Loucy (cell line): ENCODE measurements around the gene ISCU.

Experiments
- EZH2phosphoT487 ChIP-seq: fragments of 200-600 bp; IDR thresholded peaks from 2 replicates; pipeline ENCODE4 v1.6.1; 2018; ENCODE audit warnings: antibody characterized with exemption, mild to moderate bottlenecking, moderate library complexity, borderline replicate concordance
- TF ChIP-seq, protein P1 (sequence below): fragments of 200-600 bp; sonication (generic); conservative IDR thresholded peaks from 2 replicates; pipeline ENCODE4 v1.5.1; 2014; ENCODE audit warnings: mild to moderate bottlenecking, antibody characterized with exemption, low read length

DNA sequence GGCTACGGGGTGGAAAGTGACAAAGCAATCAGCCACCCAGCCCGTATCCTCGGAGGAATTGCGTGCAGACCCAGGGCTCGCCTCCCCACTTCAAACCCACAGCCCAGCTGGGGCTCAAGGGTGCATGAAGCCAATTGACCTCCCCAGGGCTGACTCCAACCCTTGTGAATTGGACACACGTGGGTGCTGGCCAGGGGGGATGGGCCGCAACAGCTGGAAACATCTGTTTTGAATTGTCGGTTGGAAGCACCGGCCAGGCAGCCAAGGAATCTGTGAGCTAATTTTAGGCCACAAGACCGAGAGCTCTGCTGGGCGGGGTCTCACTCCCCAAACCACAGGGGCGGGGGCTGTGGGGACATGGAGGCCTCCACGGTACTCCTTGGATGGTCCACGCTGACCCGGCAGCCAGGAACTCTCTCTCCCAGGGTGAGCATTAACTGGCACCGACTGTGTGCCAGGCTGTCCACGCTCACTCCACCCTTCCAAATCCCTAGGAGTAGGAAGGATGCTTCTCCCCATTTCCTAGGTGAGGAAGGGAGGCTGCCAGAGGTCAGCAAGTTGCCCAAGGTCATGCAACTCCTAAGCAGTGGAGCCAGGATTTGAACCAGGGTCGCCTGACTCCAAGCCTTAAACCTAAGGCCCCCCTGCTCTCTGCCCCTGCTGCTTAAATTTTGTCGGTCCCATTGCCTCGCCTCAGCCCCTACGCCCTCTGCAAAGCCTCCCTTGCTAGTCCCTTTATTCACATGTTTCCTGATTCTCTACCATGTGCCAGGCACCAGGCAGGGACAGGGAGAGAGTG lies 47.3 kb downstream of the ISCU start:
- TF ChIP-seq, protein P1, sequence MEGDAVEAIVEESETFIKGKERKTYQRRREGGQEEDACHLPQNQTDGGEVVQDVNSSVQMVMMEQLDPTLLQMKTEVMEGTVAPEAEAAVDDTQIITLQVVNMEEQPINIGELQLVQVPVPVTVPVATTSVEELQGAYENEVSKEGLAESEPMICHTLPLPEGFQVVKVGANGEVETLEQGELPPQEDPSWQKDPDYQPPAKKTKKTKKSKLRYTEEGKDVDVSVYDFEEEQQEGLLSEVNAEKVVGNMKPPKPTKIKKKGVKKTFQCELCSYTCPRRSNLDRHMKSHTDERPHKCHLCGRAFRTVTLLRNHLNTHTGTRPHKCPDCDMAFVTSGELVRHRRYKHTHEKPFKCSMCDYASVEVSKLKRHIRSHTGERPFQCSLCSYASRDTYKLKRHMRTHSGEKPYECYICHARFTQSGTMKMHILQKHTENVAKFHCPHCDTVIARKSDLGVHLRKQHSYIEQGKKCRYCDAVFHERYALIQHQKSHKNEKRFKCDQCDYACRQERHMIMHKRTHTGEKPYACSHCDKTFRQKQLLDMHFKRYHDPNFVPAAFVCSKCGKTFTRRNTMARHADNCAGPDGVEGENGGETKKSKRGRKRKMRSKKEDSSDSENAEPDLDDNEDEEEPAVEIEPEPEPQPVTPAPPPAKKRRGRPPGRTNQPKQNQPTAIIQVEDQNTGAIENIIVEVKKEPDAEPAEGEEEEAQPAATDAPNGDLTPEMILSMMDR, result no peak
- TF ChIP-seq EZH2phosphoT487, result no peak
